ENCODE measurements around the gene TVP23C. TPM values are rescaled to one million over a fixed set of nuclear protein-coding genes. Genes with fewer than 3 reads are reported as not detected.

Gene TVP23C
- total and polyA plus RNA-seq, 2 experiments from 2014 or later, result 10.4 to 31.7 TPM

DNA sequence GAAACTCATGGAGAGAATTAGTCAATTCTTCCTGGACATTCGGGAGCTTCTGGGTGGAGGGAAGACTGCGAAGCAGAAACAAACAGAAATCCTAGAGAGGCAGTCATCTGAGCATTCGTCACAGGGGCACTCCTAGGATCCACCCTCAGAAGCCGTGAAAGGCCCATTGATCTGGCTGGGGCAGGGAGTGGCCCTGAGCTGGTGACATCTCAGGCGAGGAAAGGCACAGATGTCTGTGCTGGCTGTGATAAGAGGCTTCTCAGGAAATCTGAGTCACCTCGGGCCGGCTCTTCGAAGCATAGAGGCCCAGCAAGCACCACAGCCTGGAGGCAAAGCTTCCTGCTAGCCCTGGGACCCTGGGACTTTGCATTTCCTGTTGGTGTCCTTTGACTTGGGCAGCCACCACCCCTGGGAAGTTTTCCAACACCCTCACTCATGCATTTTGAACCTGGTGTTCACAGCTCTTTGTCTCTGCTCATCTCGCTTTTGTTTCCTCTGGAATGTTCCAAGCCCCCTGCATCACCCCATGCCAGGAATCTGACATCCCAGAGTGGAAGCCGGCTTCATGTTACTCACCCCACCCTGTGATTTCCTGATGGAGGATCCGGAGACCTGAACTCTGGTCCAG, 72.5 kb downstream of the TVP23C start:
- Histone ChIP-seq H3K36me3 (ENCODE audit: insufficient read depth) (peaks cover 6% of the 10 kb centered on the region; the same call in 1 of the 2 replicates), H3F3A (replicated peaks; ENCODE audit: low read depth) (peaks cover 7% of the 10 kb centered on the region; the same call in 1 of the 2 replicates), H4K20me1 (replicated peaks; ENCODE audit: insufficient read depth) (no peaks in the 10 kb centered on the region), H3K4me3 (peak overlapping the region; percentile 30; the same call in 1 of the 2 replicates), H3K9me2 (ENCODE audit: insufficient read depth) (no peaks in the 10 kb centered on the region), H3K4me2 (peak overlapping the region; percentile 49), H2AFZ (no peak overlapping the region), H3K27me3 (ENCODE audit: insufficient read depth) (no peaks in the 10 kb centered on the region), H3K4me1 (ENCODE audit: insufficient read depth) (peaks cover 25% of the 10 kb centered on the region), H3K27ac (ENCODE audit: low read depth) (peak overlapping the region; percentile 98), H3K79me2 (replicated peaks; ENCODE audit: insufficient read depth) (no peaks in the 10 kb centered on the region; the same call in 1 of the 2 replicates)
- H3K4me1 Mint-ChIP-seq, result peaks cover 35% of the 10 kb centered on the region
- H3K27me3 Mint-ChIP-seq (ENCODE audit: insufficient read depth, low read depth, poor library complexity), result peaks cover 23% of the 10 kb centered on the region
- TF ChIP-seq, protein P1, sequence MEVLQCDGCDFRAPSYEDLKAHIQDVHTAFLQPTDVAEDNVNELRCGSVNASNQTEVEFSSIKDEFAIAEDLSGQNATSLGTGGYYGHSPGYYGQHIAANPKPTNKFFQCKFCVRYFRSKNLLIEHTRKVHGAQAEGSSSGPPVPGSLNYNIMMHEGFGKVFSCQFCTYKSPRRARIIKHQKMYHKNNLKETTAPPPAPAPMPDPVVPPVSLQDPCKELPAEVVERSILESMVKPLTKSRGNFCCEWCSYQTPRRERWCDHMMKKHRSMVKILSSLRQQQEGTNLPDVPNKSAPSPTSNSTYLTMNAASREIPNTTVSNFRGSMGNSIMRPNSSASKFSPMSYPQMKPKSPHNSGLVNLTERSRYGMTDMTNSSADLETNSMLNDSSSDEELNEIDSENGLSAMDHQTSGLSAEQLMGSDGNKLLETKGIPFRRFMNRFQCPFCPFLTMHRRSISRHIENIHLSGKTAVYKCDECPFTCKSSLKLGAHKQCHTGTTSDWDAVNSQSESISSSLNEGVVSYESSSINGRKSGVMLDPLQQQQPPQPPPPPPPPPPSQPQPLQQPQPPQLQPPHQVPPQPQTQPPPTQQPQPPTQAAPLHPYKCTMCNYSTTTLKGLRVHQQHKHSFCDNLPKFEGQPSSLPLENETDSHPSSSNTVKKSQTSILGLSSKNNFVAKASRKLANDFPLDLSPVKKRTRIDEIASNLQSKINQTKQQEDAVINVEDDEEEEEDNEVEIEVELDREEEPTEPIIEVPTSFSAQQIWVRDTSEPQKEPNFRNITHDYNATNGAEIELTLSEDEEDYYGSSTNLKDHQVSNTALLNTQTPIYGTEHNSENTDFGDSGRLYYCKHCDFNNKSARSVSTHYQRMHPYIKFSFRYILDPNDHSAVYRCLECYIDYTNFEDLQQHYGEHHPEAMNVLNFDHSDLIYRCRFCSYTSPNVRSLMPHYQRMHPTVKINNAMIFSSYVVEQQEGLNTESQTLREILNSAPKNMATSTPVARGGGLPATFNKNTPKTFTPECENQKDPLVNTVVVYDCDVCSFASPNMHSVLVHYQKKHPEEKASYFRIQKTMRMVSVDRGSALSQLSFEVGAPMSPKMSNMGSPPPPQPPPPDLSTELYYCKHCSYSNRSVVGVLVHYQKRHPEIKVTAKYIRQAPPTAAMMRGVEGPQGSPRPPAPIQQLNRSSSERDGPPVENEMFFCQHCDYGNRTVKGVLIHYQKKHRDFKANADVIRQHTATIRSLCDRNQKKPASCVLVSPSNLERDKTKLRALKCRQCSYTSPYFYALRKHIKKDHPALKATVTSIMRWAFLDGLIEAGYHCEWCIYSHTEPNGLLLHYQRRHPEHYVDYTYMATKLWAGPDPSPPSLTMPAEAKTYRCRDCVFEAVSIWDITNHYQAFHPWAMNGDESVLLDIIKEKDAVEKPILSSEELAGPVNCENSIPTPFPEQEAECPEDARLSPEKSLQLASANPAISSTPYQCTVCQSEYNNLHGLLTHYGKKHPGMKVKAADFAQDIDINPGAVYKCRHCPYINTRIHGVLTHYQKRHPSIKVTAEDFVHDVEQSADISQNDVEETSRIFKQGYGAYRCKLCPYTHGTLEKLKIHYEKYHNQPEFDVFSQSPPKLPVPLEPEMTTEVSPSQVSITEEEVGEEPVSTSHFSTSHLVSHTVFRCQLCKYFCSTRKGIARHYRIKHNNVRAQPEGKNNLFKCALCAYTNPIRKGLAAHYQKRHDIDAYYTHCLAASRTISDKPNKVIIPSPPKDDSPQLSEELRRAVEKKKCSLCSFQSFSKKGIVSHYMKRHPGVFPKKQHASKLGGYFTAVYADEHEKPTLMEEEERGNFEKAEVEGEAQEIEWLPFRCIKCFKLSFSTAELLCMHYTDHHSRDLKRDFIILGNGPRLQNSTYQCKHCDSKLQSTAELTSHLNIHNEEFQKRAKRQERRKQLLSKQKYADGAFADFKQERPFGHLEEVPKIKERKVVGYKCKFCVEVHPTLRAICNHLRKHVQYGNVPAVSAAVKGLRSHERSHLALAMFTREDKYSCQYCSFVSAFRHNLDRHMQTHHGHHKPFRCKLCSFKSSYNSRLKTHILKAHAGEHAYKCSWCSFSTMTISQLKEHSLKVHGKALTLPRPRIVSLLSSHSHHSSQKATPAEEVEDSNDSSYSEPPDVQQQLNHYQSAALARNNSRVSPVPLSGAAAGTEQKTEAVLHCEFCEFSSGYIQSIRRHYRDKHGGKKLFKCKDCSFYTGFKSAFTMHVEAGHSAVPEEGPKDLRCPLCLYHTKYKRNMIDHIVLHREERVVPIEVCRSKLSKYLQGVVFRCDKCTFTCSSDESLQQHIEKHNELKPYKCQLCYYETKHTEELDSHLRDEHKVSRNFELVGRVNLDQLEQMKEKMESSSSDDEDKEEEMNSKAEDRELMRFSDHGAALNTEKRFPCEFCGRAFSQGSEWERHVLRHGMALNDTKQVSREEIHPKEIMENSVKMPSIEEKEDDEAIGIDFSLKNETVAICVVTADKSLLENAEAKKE (CRISPR knock-in tag; IDR thresholded peaks at IDR 0.05), result 0 out of 2 replicates have a peak, but pooled peaks have one; percentile 1
- no peak for TF ChIP-seq ZNF114 (CRISPR knock-in tag; IDR thresholded peaks at IDR 0.05)
- ATAC-seq, result peak; percentile 84
- peaks cover 58% of the 10 kb centered on the region for H3K36me3 Mint-ChIP-seq (ENCODE audit: low read depth)
- peak; percentile 85 for DNase-seq (ENCODE audit: low spot score)
- H3K27ac Mint-ChIP-seq, result peak overlapping the region; percentile 91
- peaks cover 6% of the 10 kb centered on the region; the same call in 1 of the 3 replicates for H3K9me3 Mint-ChIP-seq
- H3K4me3 Mint-ChIP-seq, result no peak overlapping the region; the same call in 2 of the 3 replicates

DNA sequence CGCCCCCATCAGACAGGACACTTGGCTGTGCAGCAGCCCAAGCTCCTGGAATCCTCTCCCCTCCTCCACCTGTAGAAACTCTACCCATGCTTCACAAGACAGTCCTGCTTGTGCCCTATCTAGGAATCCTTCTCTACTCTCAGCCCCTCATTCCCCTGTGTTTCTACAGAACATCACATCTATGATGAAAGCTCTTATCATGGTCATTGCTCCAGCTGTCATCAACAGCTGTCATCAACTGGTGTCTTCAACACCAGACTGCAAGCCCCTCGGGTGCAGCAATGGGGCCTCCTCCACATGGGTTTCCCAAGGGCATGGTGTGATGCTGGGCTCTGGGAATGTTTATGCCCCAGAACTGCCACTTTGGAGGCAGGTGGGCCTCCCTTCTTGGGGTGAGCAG, 74.7 kb downstream of the TVP23C start:
- no peak for DNase-seq (ENCODE audit: low spot score)
- Histone ChIP-seq H3K9me2 (ENCODE audit: insufficient read depth) (no peaks in the 10 kb centered on the region), H3F3A (replicated peaks; ENCODE audit: low read depth) (peaks cover 7% of the 10 kb centered on the region; the same call in 1 of the 2 replicates), H2AFZ (no peak overlapping the region), H3K27me3 (ENCODE audit: insufficient read depth) (no peaks in the 10 kb centered on the region), H3K36me3 (ENCODE audit: insufficient read depth) (peaks cover 6% of the 10 kb centered on the region; the same call in 1 of the 2 replicates), H3K4me3 (no peak overlapping the region), H3K27ac (ENCODE audit: low read depth) (no peak overlapping the region), H3K4me2 (no peak overlapping the region), H4K20me1 (replicated peaks; ENCODE audit: insufficient read depth) (no peaks in the 10 kb centered on the region), H3K79me2 (replicated peaks; ENCODE audit: insufficient read depth) (no peaks in the 10 kb centered on the region; the same call in 1 of the 2 replicates), H3K4me1 (ENCODE audit: insufficient read depth) (peaks cover 30% of the 10 kb centered on the region)
- Mint-ChIP-seq H3K4me1 (peaks cover 49% of the 10 kb centered on the region), H3K27me3 (ENCODE audit: insufficient read depth, low read depth, poor library complexity) (peaks cover 18% of the 10 kb centered on the region), H3K36me3 (ENCODE audit: low read depth) (peaks cover 40% of the 10 kb centered on the region), H3K4me3 (no peak overlapping the region), H3K9me3 (peaks cover 6% of the 10 kb centered on the region; the same call in 1 of the 3 replicates), H3K27ac (no peak overlapping the region)
- no peak for TF ChIP-seq ETS1 (IDR thresholded peaks at IDR 0.05)
- no peak for TF ChIP-seq REST (IDR thresholded peaks at IDR 0.05; ENCODE audit: unreplicated experiment)
- TF ChIP-seq CREB1 (CRISPR knock-in tag; IDR thresholded peaks at IDR 0.05; ENCODE audit: low read depth), result no peak
- TF ChIP-seq ZNF331 (CRISPR knock-in tag; IDR thresholded peaks at IDR 0.05; ENCODE audit: low read depth), result no peak
- ATAC-seq, result no peak
